ENCODE data around the gene PHLPP1. TPM values are rescaled to one million over a fixed set of nuclear protein-coding genes. Genes with fewer than 3 reads are reported as not detected.

Gene PHLPP1
- total RNA-seq, 1 experiment from 2014 or later = 28.0 TPM

DNA sequence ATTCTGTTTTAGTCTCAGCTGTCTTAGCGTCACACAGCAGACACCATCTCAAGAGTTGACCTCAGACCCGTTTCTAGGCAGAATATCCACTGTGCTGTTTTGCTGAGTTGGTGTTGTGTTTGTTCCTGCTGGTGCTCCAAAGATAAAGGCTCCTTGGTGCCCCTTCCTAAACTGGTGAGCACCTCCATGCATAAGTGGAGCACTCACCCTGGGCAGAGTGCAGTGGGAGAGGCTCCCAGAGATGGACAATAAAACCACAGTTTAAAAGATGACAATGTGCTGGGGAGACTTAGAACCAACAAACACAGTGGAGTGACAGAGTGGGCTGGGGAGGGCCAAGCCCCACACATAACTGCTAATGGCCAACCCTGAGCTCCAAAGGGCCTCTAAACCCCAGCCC is 271.1 kb downstream of the PHLPP1 start:
- no TSS peak for BruUV-seq (replicated peaks)
- H3K4me3 Mint-ChIP-seq (ENCODE audit: low read depth, unreplicated experiment) = no peak overlapping the region
- CTCF ChIA-PET = no interaction called here
- H3K4me1 Mint-ChIP-seq (ENCODE audit: low read depth, unreplicated experiment) = peaks cover 10% of the 10 kb centered on the region
- no peaks in the 10 kb centered on the region for H3K36me3 Mint-ChIP-seq (ENCODE audit: insufficient read depth, unreplicated experiment)
- no peak for DNase-seq
- H3K27ac Mint-ChIP-seq (ENCODE audit: unreplicated experiment) = no peak overlapping the region
- no peaks in the 10 kb centered on the region for H3K27me3 Mint-ChIP-seq (ENCODE audit: unreplicated experiment)
- no peak for TF ChIP-seq CTCF (IDR thresholded peaks at IDR 0.05; ENCODE audit: unreplicated experiment)
- H3K9me3 Mint-ChIP-seq (ENCODE audit: low read depth, unreplicated experiment) = no peaks in the 10 kb centered on the region
- intact Hi-C loops (cut with micrococcal nuclease; ENCODE audit: unreplicated experiment) = no loop called here

DNA sequence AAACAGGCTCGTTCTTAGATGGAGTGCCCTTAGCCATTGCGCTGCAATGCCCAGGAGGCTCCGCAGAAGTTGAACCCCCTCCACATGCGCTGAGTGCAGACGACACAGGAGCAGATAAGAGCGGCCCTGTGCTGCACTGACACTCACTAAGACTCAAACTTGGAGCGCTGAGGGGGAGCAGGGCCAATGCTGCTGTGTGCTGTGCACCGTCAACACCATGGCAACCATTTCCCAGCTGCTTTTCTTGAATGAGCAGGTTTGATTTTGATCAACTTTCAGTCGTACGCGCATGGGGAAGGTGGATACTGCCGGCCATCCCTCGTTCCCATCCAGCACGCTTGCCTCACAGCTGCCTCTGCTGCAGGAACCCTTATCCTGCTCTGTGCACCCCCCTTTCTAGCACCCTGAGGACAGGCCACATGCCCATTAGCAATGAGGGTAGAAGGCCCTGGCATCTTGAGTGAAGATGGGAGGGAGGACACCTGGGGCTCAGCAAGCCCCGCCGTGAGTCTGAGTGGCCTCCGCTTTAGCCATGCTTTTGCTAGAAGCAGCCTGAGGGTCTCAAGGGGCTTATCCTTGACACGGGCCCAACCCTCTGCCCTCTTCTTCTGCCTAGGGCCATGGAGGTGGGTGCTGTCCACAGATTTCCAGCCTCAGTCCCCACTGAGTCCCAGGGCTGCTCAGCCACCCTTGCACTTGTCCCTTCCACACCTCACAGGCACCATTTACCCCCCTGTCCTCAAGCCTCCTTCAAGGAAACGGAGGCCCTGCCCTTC is 271.9 kb downstream of the PHLPP1 start:
- H3K27me3 Mint-ChIP-seq (ENCODE audit: unreplicated experiment) = no peaks in the 10 kb centered on the region
- no peak overlapping the region for H3K27ac Mint-ChIP-seq (ENCODE audit: unreplicated experiment)
- no peak overlapping the region for H3K4me3 Mint-ChIP-seq (ENCODE audit: low read depth, unreplicated experiment)
- intact Hi-C loops (cut with micrococcal nuclease; ENCODE audit: unreplicated experiment) = no loop called here
- H3K9me3 Mint-ChIP-seq (ENCODE audit: low read depth, unreplicated experiment) = no peaks in the 10 kb centered on the region
- no peak for TF ChIP-seq CTCF (IDR thresholded peaks at IDR 0.05; ENCODE audit: unreplicated experiment)
- CTCF ChIA-PET = no interaction called here
- no peaks in the 10 kb centered on the region for H3K36me3 Mint-ChIP-seq (ENCODE audit: insufficient read depth, unreplicated experiment)
- DNase-seq = no peak
- peaks cover 7% of the 10 kb centered on the region for H3K4me1 Mint-ChIP-seq (ENCODE audit: low read depth, unreplicated experiment)
- no TSS peak for BruUV-seq (replicated peaks)

DNA sequence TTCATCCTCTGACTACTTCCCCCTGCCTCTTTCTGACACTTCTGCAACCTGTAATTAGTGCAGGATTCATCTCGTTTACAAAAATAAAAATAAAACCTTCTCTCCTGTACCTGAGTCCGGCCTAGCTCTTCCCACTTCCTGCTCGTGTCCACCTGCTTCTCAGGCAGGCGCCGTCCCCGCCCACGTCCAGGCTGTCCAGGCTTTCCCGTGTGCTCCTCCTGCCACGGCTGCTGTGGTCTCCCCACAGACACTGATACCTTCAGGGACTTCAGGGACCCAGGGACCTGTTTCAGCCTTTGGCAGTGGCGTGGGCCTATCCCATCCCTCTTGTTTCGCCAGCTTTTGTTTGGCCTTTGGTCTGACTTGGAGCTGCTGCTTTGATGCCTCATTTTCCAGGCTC is 272.5 kb downstream of the PHLPP1 start:
- H3K27ac Mint-ChIP-seq (ENCODE audit: unreplicated experiment) = no peak overlapping the region
- no peak overlapping the region for H3K4me3 Mint-ChIP-seq (ENCODE audit: low read depth, unreplicated experiment)
- H3K36me3 Mint-ChIP-seq (ENCODE audit: insufficient read depth, unreplicated experiment) = no peaks in the 10 kb centered on the region
- no peak for DNase-seq
- no peak for TF ChIP-seq CTCF (IDR thresholded peaks at IDR 0.05; ENCODE audit: unreplicated experiment)
- peaks cover under 1% of the 10 kb centered on the region for H3K4me1 Mint-ChIP-seq (ENCODE audit: low read depth, unreplicated experiment)
- CTCF ChIA-PET = no interaction called here
- intact Hi-C loops (cut with micrococcal nuclease; ENCODE audit: unreplicated experiment) = no loop called here
- no peaks in the 10 kb centered on the region for H3K27me3 Mint-ChIP-seq (ENCODE audit: unreplicated experiment)
- no peaks in the 10 kb centered on the region for H3K9me3 Mint-ChIP-seq (ENCODE audit: low read depth, unreplicated experiment)
- no TSS peak for BruUV-seq (replicated peaks)

DNA sequence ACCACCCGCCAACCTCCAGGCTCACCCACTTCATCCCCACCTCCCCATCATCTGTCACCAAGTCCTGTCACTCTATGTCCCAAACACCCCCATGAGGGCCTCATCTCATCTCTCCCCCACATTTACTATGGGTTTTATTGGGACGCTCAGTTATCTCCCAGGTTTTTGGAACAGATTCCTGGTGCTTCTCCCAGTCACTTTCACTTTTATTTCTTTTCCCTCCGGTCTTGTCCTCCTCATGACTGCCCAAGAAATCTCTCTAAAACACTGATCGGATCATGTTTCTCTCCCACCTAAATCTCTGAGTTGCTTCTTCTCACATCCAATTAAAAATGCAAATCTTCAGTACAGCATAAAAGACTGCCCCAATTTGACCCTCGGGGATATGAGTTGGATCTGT is 273.1 kb downstream of the PHLPP1 start:
- no peaks in the 10 kb centered on the region for H3K36me3 Mint-ChIP-seq (ENCODE audit: insufficient read depth, unreplicated experiment)
- no peak overlapping the region for H3K27ac Mint-ChIP-seq (ENCODE audit: unreplicated experiment)
- no peaks in the 10 kb centered on the region for H3K4me1 Mint-ChIP-seq (ENCODE audit: low read depth, unreplicated experiment)
- intact Hi-C loops (cut with micrococcal nuclease; ENCODE audit: unreplicated experiment) = no loop called here
- H3K27me3 Mint-ChIP-seq (ENCODE audit: unreplicated experiment) = no peaks in the 10 kb centered on the region
- H3K9me3 Mint-ChIP-seq (ENCODE audit: low read depth, unreplicated experiment) = no peaks in the 10 kb centered on the region
- BruUV-seq (replicated peaks) = no TSS peak
- H3K4me3 Mint-ChIP-seq (ENCODE audit: low read depth, unreplicated experiment) = no peak overlapping the region
- no peak for DNase-seq
- no peak for TF ChIP-seq CTCF (IDR thresholded peaks at IDR 0.05; ENCODE audit: unreplicated experiment)
- CTCF ChIA-PET = no interaction called here

All from Calu3 (cell line).